HepG2 (cell line): Measurements from ENCODE around the gene CAPS. TPM values are rescaled to one million over a fixed set of nuclear protein-coding genes. Genes with fewer than 3 reads are reported as not detected.

Experiments used
- ATAC-seq: fragments of 200-7000 bp; cut with Tn5 transposase; 3 replicates; pipeline ENCODE4 v1.9.1; 2020; ENCODE audit warnings: mild to moderate bottlenecking, moderate library complexity
- BruUV-seq: library from RNA; stranded (reverse); fragments of 400-500 nt; replicated peaks from 2 replicates; lab custom pipeline; 2021; lab: Mats Ljungman, UMichigan
- CTCF ChIA-PET: fragments of 300-600 bp; formaldehyde crosslinking; extraction: SDS; loops from one replicate; lab custom pipeline; 2021; ENCODE audit warnings: low total read pairs, inconsistent platforms, low intra/inter-chr PET ratio; lab: Yijun Ruan, JAX
- POLR2A ChIA-PET: fragments of 350-600 bp; sonication (Branson Sonifier 250); formaldehyde crosslinking; loops from one replicate; lab custom pipeline; 2020; ENCODE audit warnings: antibody characterized with exemption, inconsistent platforms; lab: Yijun Ruan, JAX
- DNase-seq: peaks from one replicate; pipeline ENCODE4 v3.0.0-alpha.2; 2015; ENCODE audit warnings: low spot score
- FAIRE-seq: peaks from 3 replicates; lab custom pipeline; 2011; peaks lifted over from hg19 to GRCh38; lab: Jason Lieb, UNC
- H2AFZ ChIP-seq: one replicate; pipeline ENCODE4 v1.6.1; 2011; ENCODE audit warnings: low read length, inconsistent platforms
- H3K27ac ChIP-seq: fragments of 300-600 bp; 3 replicates; pipeline ENCODE4 v1.8.0; 2011; ENCODE audit warnings: mixed run types, mild to moderate bottlenecking, mixed read lengths, low read length, inconsistent platforms; ENCODE audit not compliant: insufficient read depth; ENCODE audit errors: extremely low read length
- H3K27me3 ChIP-seq, 2 experiments: fragments of 200-600 bp in 1 of 2; 2 replicates in 1 of 2; 3 replicates in 1 of 2; pipeline versions ENCODE4 v1.6.0 to v1.8.0; 2011; ENCODE audit warnings: low read length in 2 of 2, mild to moderate bottlenecking in 2 of 2, moderate library complexity in 2 of 2, inconsistent platforms in 1 of 2; ENCODE audit not compliant: insufficient read depth in 2 of 2, control insufficient read depth in 1 of 2
- H3K36me3 ChIP-seq, 2 experiments: fragments of 200-600 bp in 1 of 2; replicated peaks in 1 of 2; 2 replicates in 1 of 2; 3 replicates in 1 of 2; pipeline versions ENCODE4 v1.5.1 to v1.8.0; 2011; ENCODE audit warnings: low read length in 2 of 2, inconsistent platforms in 1 of 2; ENCODE audit not compliant: insufficient read depth in 2 of 2, control insufficient read depth in 1 of 2
- H3K4me1 ChIP-seq: 2 replicates; pipeline ENCODE4 v1.5.1; 2012; ENCODE audit warnings: low read length, inconsistent platforms; ENCODE audit not compliant: insufficient read depth
- H3K4me2 ChIP-seq: 2 replicates; pipeline ENCODE4 v1.6.0; 2011; ENCODE audit warnings: low read depth, low read length, inconsistent platforms
- H3K4me3 ChIP-seq, 3 experiments: fragments of 200-600 bp in 1 of 3; sonication (generic), shearing (Covaris generic) in 1 of 3; replicated peaks in 1 of 3; 2 replicates each; pipeline ENCODE4 v1.5.1; 2011 to 2016; ENCODE audit warnings: low read length in 3 of 3, inconsistent platforms in 2 of 3, low read depth in 2 of 3, mild to moderate bottlenecking in 2 of 3, control low read depth in 1 of 3, mixed read lengths in 1 of 3; ENCODE audit not compliant: insufficient read depth in 1 of 3
- H3K79me2 ChIP-seq: one replicate; pipeline ENCODE4 v1.6.1; 2011; ENCODE audit warnings: low read length, inconsistent platforms; ENCODE audit not compliant: insufficient read depth
- H3K9ac ChIP-seq: 2 replicates; pipeline ENCODE4 v1.6.0; 2011; ENCODE audit warnings: mild to moderate bottlenecking, low read depth, low read length, inconsistent platforms; ENCODE audit not compliant: insufficient read depth
- H3K9me3 ChIP-seq: 2 replicates; pipeline ENCODE4 v1.5.1; 2012; ENCODE audit warnings: mild to moderate bottlenecking, low read length
- H4K20me1 ChIP-seq: 2 replicates; pipeline ENCODE4 v1.6.0; 2011; ENCODE audit warnings: inconsistent platforms, mild to moderate bottlenecking, low read length, moderate library complexity; ENCODE audit not compliant: insufficient read depth
- KLF11 ChIP-seq: IDR thresholded peaks from 2 replicates; pipeline ENCODE4 v1.6.1; 2016; ENCODE audit warnings: missing compliant biosample characterization
- TOE1 ChIP-seq: sonication (generic); formaldehyde crosslinking; IDR thresholded peaks from 2 replicates; pipeline ENCODE4 v1.4.0; 2020; ENCODE audit warnings: mild to moderate bottlenecking, missing genetic modification reagents
- ZNF432 ChIP-seq: sonication (generic); formaldehyde crosslinking; IDR thresholded peaks from 2 replicates; pipeline ENCODE4 v1.5.0; 2020; ENCODE audit warnings: missing genetic modification reagents, mild to moderate bottlenecking, borderline replicate concordance
- WGBS: methylation state at CpG from one replicate; pipeline ENCODE4 v1.1.6; 2017; ENCODE audit warnings: low lambda C conversion rate; 5-methylcytosine and 5-hydroxymethylcytosine counted together
- in situ Hi-C: cut with HindIII; loops from 2 replicates; pipeline ENCODE4 v1.10.0; 2017; ENCODE audit warnings: low pct_unique_long_range_greater_than_20kb; ENCODE audit not compliant: extremely low pct_ligation_motif_present
- intact Hi-C: fragments of 100-400 bp; cut with micrococcal nuclease; formaldehyde crosslinking; loops from one replicate; pipeline ENCODE4 v1.10.0; 2022; ENCODE audit not compliant: unreplicated experiment
- polyA plus RNA-seq, 8 experiments: library from polyadenylated mRNA; depleted of rRNA in 3 of 8; stranded (reverse) in 7 of 8; unstranded in 1 of 8; fragments of >200 nt; fragmentation: Illumina TruSeq in 4 of 8; extraction: Trizol in 4 of 8; gene quantifications; 2 replicates each; pipeline versions ENCODE4 v1.2.1 to v1.2.3, GENCODE V29; 2011 to 2016; ENCODE audit warnings: low read depth in 4 of 8, missing spikeins in 1 of 8, mixed read lengths in 1 of 8; ENCODE audit not compliant: insufficient read depth in 1 of 8
- total RNA-seq, 5 experiments: library from RNA; depleted of rRNA; stranded (reverse); fragments of >200 nt; fragmentation: Illumina TruSeq; extraction: Trizol; gene quantifications; 2 replicates each; pipeline ENCODE4 v1.2.3, GENCODE V29; 2016; ENCODE audit warnings: low read depth in 1 of 5
- TF ChIP-seq, protein P1 (sequence below), 2 experiments: sonication (generic) in 1 of 2; formaldehyde crosslinking in 1 of 2; IDR thresholded peaks; 2 replicates each; pipeline versions ENCODE4 v1.5.1 to v1.6.1; 2011 to 2020; ENCODE audit warnings: borderline replicate concordance in 1 of 2, low read depth in 1 of 2, low read length in 1 of 2, mild to moderate bottlenecking in 1 of 2, missing genetic modification reagents in 1 of 2, moderate library complexity in 1 of 2

Gene CAPS
- total and polyA plus RNA-seq, 2 of the 13 experiments (the other 11 are each of a cell fraction or from before 2014, with no cell fraction given), result 3.1 TPM

DNA sequence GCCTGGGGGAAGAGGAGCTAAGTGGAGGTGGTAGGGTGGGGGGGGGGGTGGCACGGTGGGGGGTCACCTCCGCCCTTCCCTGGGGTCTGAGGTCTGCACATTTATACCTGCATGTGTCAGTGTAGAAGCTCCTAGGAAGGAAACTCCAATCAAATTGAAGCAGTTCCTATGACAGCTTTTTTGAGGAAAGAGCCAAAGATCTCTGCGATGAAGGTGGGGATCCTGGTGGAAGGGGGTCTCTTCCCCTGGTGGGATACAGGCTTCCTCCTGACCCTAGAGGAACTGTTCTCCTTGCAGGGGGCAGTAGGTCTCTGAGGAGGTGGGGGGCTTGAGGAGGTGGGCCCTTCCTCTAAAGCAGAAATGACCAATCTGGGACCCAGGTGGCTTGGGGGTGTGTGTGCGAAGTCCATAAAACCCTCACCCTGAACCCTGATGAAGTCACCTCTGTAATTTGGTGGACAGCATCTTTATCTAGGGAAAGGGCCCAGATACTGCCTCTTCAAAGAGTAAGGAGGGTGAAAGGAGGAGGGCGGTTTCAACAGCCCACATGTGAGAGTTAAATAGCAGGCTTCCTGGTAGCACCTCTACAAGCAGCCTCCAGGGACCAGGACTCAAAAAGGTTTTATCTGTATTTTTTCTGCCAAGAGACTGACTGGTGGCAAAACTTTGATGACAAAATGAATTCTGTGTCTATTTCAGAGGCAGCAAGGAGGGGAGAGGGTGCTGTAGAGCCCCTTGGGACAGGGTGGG lies 50.9 kb downstream of the CAPS start:
- H3K27me3 ChIP-seq, result no peaks in the 10 kb centered on the region
- 88% methylated on average over 5 of the region's 5 CpGs for WGBS
- peaks cover 22% of the 10 kb centered on the region; the same call in 1 of the 2 replicates for H4K20me1 ChIP-seq
- no peak overlapping the region for H3K27ac ChIP-seq
- no peak overlapping the region for H3K9ac ChIP-seq
- DNase-seq, result no peak
- TF ChIP-seq, protein P1, sequence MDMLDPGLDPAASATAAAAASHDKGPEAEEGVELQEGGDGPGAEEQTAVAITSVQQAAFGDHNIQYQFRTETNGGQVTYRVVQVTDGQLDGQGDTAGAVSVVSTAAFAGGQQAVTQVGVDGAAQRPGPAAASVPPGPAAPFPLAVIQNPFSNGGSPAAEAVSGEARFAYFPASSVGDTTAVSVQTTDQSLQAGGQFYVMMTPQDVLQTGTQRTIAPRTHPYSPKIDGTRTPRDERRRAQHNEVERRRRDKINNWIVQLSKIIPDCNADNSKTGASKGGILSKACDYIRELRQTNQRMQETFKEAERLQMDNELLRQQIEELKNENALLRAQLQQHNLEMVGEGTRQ (IDR thresholded peaks at IDR 0.05; ENCODE audit: low read depth, low read length), result no peak
- TF ChIP-seq, protein P1 (CRISPR knock-in tag; IDR thresholded peaks at IDR 0.05; ENCODE audit: borderline replicate concordance), result no peak
- no peak for TF ChIP-seq TOE1
- TF ChIP-seq KLF11 (CRISPR knock-in tag), result no peak
- TF ChIP-seq ZNF432, result no peak
- TF ChIP-seq, all 625 proteins: peak for 0
- ChIA-PET POLR2A (interaction anchor here (0.7 to 1.4 kb wide), 2 partner anchors 10 kb away, joined by 3 to 5 read pairs; no protein-coding TSS in a partner anchor), CTCF (no interaction called here)
- no peak overlapping the region for H3K4me3 ChIP-seq
- BruUV-seq, result no TSS peak
- in situ Hi-C loops (no loop called here), intact Hi-C loops (no loop called here)
- H3K36me3 ChIP-seq, result peaks cover 3 to 32% of the 10 kb centered on the region in 2 experiments
- H3K9me3 ChIP-seq, result no peaks in the 10 kb centered on the region
- H3K4me1 ChIP-seq, result peaks cover 99% of the 10 kb centered on the region
- peaks cover 93% of the 10 kb centered on the region for H3K79me2 ChIP-seq
- no peak for ATAC-seq
- no peak overlapping the region for H3K4me2 ChIP-seq
- H2AFZ ChIP-seq, result no peak overlapping the region
- FAIRE-seq, result no peak

Other genes with a start within 250 kb of the CAPS start
- gene MICOS13, start 233.7 kb upstream of the CAPS start, total RNA-seq (2016; rRNA removed; fragmentation: Illumina TruSeq; extraction: Trizol), result 35.4 and 37.9 TPM in 2 replicates
- 28.8 and 40.0 TPM in 2 replicates for gene MICOS13, start 233.7 kb upstream of the CAPS start, polyA plus RNA-seq (2011; rRNA removed)
- gene HSD11B1L, start 233.2 kb upstream of the CAPS start, total RNA-seq (2016; rRNA removed; fragmentation: Illumina TruSeq; extraction: Trizol), result 2.8 TPM in 2 replicates
- gene HSD11B1L, start 233.2 kb upstream of the CAPS start, polyA plus RNA-seq (2011; rRNA removed), result 3.9 and 4.6 TPM in 2 replicates
- 706 and 763 TPM in 2 replicates for gene RPL36, start 224.0 kb upstream of the CAPS start, total RNA-seq (2016; rRNA removed; fragmentation: Illumina TruSeq; extraction: Trizol)
- 740 and 962 TPM in 2 replicates for gene RPL36, start 224.0 kb upstream of the CAPS start, polyA plus RNA-seq (2011; rRNA removed)
- gene LONP1, start 194.1 kb upstream of the CAPS start, total RNA-seq (2016; rRNA removed; fragmentation: Illumina TruSeq; extraction: Trizol), result 50.4 and 76.8 TPM in 2 replicates
- 59.5 and 69.0 TPM in 2 replicates for gene LONP1, start 194.1 kb upstream of the CAPS start, polyA plus RNA-seq (2011; rRNA removed)
- not detected in 2 replicates for gene CATSPERD, start 193.6 kb upstream of the CAPS start, total RNA-seq (2016; rRNA removed; fragmentation: Illumina TruSeq; extraction: Trizol)
- gene CATSPERD, start 193.6 kb upstream of the CAPS start, polyA plus RNA-seq (2011; rRNA removed), result 0.04 TPM in 1 of 2 replicates, not detected in the other
- gene PRR22, start 129.5 kb upstream of the CAPS start, total RNA-seq (2016; rRNA removed; fragmentation: Illumina TruSeq; extraction: Trizol), result 0.77 and 2.3 TPM in 2 replicates
- 0.84 and 1.0 TPM in 2 replicates for gene PRR22, start 129.5 kb upstream of the CAPS start, polyA plus RNA-seq (2011; rRNA removed)
- gene DUS3L, start 123.1 kb upstream of the CAPS start, total RNA-seq (2016; rRNA removed; fragmentation: Illumina TruSeq; extraction: Trizol), result 20.6 and 25.1 TPM in 2 replicates
- 13.3 and 15.6 TPM in 2 replicates for gene DUS3L, start 123.1 kb upstream of the CAPS start, polyA plus RNA-seq (2011; rRNA removed)
- 3.2 and 4.1 TPM in 2 replicates for gene NRTN, start 109.2 kb upstream of the CAPS start, total RNA-seq (2016; rRNA removed; fragmentation: Illumina TruSeq; extraction: Trizol)
- 5.3 and 7.3 TPM in 2 replicates for gene NRTN, start 109.2 kb upstream of the CAPS start, polyA plus RNA-seq (2011; rRNA removed)
- gene FUT6, start 74.6 kb upstream of the CAPS start, total RNA-seq (2016; rRNA removed; fragmentation: Illumina TruSeq; extraction: Trizol), result 5.0 and 8.2 TPM in 2 replicates
- gene FUT6, start 74.6 kb upstream of the CAPS start, polyA plus RNA-seq (2011; rRNA removed), result 27.7 and 53.3 TPM in 2 replicates
- gene FUT3, start 62.8 kb upstream of the CAPS start, total RNA-seq (2016; rRNA removed; fragmentation: Illumina TruSeq; extraction: Trizol), result 0.20 and 0.53 TPM in 2 replicates
- gene FUT3, start 62.8 kb upstream of the CAPS start, polyA plus RNA-seq (2011; rRNA removed), result 1.1 and 1.6 TPM in 2 replicates
- gene FUT5, start 43.7 kb upstream of the CAPS start, total RNA-seq (2016; rRNA removed; fragmentation: Illumina TruSeq; extraction: Trizol), result not detected in 2 replicates
- gene FUT5, start 43.7 kb upstream of the CAPS start, polyA plus RNA-seq (2011; rRNA removed), result 0.03 and 0.10 TPM in 2 replicates
- 378 and 396 TPM in 2 replicates for gene NDUFA11, start 10.5 kb upstream of the CAPS start, total RNA-seq (2016; rRNA removed; fragmentation: Illumina TruSeq; extraction: Trizol)
- 286 and 302 TPM in 2 replicates for gene NDUFA11, start 10.5 kb upstream of the CAPS start, polyA plus RNA-seq (2011; rRNA removed)
- 1.2 and 2.4 TPM in 2 replicates for gene VMAC, start 9.4 kb upstream of the CAPS start, total RNA-seq (2016; rRNA removed; fragmentation: Illumina TruSeq; extraction: Trizol)
- 2.4 and 3.1 TPM in 2 replicates for gene VMAC, start 9.4 kb upstream of the CAPS start, polyA plus RNA-seq (2011; rRNA removed)
- gene RANBP3, start 63.9 kb downstream of the CAPS start, total RNA-seq (2016; rRNA removed; fragmentation: Illumina TruSeq; extraction: Trizol), result 37.2 and 39.5 TPM in 2 replicates
- gene RANBP3, start 63.9 kb downstream of the CAPS start, polyA plus RNA-seq (2011; rRNA removed), result 149 and 151 TPM in 2 replicates
- gene RFX2, start 196.2 kb downstream of the CAPS start, total RNA-seq (2016; rRNA removed; fragmentation: Illumina TruSeq; extraction: Trizol), result 1.3 and 2.8 TPM in 2 replicates
- gene RFX2, start 196.2 kb downstream of the CAPS start, polyA plus RNA-seq (2011; rRNA removed), result 2.4 and 3.3 TPM in 2 replicates
- gene ACSBG2, start 221.4 kb downstream of the CAPS start, total RNA-seq (2016; rRNA removed; fragmentation: Illumina TruSeq; extraction: Trizol), result not detected in 2 replicates
- not detected in 2 replicates for gene ACSBG2, start 221.4 kb downstream of the CAPS start, polyA plus RNA-seq (2011; rRNA removed)